HK-2 (cell line): ENCODE measurements around the gene SRP54.
"Not testable (repeated sequence)": the region's sequence is repeated elsewhere in the genome, so short reads cannot be mapped to it uniquely, and the experiment has no call there.

ENCODE experiments used
- DNase-seq: peaks from one replicate; pipeline ENCODE4 v3.0.0-alpha.2; 2018; ENCODE audit not compliant: unreplicated experiment

The SRP54 gene

DNA sequence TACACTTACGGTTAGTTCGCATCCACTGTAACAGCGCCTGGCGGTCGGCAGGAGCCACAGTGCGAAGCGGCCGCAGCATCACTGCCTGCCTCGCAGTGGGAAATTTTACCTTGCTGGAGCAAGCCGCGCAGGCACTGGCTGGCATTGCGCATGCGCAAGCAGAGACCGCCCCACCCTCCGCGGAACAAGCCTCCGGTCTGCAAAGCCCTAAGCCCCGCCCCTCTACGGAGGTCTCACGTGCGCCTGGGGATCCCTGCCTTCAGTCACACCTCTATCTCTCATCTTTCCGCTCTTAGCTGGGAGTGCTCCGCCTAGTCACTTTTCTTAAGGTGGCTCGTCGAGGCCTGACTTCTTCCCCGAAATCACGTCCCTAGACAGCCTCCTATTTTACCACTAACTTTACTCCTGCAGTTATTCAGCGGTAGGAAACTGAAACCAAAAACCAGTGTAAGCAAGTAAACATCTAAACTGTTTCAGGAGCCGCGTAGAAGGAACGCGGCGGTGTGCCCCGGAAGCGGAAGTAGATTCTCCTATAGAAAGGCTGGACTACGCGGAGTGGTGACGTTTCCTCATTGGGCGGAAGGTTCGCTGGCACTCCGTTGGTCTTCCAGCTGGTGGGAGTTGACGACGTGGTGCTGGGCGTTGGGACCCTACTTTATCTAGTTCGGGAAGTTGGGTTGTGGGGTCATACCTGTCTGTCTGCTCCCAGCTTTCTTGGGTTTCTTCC is at the start of gene SRP54:
Gene SRP54, plus strand, starts transcription at position 572 of the 727 bp plus-strand sequence. CDS start 13,718 bp downstream, outside the sequence.
- peak; percentile 98 for DNase-seq

- DNase-seq = no peak
Observed at GRCh38 chr14:34933301-34933700, 49.5 kb upstream of the SRP54 start.

DNA sequence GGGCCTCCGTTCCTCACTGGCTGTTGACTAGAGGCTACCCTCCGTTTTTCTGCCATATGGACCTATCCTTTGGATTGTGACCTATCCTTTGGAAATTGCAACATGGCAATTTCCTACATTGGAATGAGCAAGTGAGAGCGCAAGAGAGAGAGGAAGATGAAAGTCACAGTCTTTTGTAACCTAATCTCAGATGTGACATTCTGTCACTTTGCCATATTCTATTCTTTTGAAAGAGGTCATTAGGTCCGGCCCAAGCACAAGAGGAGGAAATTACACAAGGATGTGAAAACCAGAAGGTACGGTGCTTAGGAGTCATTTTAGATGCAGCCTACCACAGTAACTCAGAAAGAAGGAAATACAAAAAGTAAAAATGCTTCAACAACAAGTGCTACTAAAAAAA is 47.3 kb upstream of the SRP54 start:
- DNase-seq = no peak

- no peak for DNase-seq
Observed at GRCh38 chr14:34937442-34937841, 45.4 kb upstream of the SRP54 start.

DNA sequence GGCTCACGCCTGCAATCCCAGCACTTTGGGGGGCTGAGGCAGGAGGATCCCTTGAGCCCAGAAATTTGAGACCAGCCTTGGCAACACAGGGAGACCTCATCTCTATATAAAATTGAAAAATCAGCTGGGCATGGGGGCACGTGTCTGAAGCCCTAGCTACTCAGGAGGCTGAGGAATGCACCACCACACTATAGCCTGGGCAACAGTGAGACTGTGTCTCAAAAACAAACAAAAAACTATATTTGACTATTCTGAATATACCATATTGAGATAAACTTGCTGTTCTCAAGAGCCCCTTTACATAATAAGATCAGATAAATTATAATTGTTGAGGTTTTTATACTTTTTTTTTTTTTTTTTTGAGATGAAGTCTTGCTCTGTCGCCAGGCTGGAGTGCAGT is 44.9 kb upstream of the SRP54 start:
- no peak for DNase-seq

DNA sequence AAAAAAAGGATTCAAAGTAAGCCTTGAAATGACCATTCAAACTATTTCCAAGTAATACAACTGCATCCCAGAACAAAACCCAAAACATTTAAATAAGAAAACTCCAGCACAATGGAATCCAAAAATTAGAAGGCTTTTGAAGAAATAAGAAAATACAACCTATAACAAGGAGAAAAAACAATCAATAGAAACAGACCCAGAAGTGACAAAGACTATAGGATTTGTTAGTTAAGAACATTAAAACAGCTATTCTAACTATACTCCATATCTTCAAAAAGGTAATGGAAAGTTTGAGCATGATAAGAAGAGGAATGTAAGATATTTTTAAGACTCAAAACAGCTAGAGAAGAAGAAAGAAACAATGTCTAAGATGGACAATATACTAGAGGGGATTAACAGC is 39.3 kb upstream of the SRP54 start:
- no peak for DNase-seq

- DNase-seq = no peak
Observed at GRCh38 chr14:34944744-34945143, 38.0 kb upstream of the SRP54 start.

- DNase-seq = no peak
Observed at GRCh38 chr14:34946699-34947098, 36.1 kb upstream of the SRP54 start.

GRCh38 chr14:34951286-34951685 is 31.5 kb upstream of the SRP54 start:
- DNase-seq = no peak

DNA sequence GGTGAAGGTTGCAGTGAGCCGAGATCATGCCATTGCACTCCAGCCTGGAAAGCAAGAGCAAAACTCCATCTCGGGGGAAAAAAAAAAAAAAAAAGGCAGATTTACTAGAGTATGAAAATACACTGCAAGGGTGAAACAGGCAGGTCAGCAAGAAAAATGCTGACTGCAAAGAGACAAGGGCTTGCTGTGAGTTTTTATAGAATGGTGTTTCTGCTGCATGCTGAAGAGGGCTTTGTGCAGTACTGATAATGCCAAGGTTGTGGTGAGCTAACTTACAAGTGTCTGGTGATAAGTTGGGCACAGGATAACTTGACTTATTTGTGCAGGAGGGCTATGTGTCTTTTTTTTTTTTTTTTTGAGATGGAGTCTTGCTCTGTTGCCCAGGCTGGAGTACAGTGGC is 25.9 kb upstream of the SRP54 start:
- DNase-seq = no peak

GRCh38 chr14:34957771-34958286 is 25.0 kb upstream of the SRP54 start:
- no peak for DNase-seq

GRCh38 chr14:34962106-34962505 is 20.7 kb upstream of the SRP54 start:
- not testable (repeated sequence) for DNase-seq

GRCh38 chr14:34964977-34965764 is 17.6 kb upstream of the SRP54 start:
- DNase-seq = no peak

- no peak for DNase-seq
Observed at GRCh38 chr14:34965912-34966311, 16.9 kb upstream of the SRP54 start.

DNA sequence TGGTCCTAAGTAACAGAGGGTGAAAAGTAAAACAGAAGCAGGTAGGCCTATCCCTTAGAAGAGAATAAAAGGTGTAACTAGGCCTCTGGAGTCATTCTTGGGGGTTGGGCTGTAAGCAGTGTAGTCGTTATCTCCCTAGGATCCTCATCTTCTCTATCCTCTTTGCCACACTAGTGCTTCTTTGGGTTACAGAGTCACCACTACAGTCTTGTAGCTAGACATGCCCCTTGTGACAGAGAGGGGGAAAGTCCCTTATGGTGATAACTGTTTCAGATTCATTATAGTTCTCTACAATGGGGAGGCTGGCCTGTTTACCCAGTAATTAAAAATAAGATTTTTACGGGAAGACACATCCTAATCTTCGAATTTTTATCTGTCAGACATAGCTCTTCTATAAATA is 16.4 kb upstream of the SRP54 start:
- no peak for DNase-seq

DNA sequence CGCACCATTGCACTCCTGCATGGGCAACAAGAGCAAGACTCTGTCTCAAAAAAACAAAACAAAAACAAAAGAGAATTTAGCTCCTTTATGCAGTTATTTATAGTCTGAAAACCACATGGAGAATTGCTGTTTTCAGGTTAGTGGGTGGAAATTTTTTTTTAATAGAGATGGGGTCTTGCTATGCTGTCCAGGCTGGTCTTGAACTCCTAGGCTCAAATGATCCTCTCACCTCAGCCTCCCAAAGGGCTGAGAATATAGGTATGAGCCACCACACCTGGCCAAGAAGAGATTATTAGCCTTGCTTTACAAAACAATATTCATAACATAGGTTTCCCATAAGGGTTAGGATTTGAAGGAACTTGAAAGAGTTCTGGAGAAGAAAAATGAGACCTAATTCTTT is 12.1 kb upstream of the SRP54 start:
- DNase-seq = no peak

GRCh38 chr14:34971381-34971780 is 11.4 kb upstream of the SRP54 start:
- DNase-seq = no peak

DNA sequence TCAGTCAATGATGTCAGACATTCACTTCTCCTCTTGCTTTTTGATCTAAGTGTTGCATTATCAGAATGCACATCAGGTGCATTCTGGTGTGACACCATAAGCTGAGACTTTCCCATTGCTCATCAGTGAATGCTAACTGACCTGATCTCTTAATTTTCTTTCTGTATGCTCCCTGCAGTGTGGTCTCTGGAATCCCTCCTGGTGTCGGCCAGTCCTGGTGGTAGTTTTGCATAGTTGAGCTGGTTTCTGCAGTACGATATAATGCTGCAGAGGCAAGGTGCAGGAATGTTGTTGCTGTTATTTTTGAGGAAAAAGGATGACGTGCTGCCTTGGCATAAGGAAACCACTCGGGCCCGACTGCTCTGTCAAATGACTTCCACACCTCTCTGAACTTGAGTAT is 11.0 kb upstream of the SRP54 start:
- no peak for DNase-seq

DNA sequence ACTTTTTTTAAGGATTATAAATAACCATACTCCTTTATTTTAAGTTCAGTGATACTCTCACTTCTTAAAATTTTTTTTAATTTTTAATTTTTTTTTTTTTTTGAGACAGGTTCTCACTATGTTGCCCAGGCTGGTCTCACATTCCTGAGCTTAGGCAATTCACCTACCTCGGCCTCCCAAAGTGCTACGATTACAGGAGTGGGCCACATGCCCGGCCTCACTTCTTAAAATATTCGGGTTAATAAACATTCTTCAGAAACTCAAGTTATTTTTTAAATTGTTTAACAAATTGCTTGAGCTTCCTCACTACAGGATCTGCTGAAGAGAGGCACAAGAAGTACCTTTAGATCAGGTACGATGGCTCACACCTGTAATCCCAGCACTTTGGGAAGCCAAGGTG is 4.3 kb upstream of the SRP54 start:
- DNase-seq = no peak

- no peak for DNase-seq
Observed at GRCh38 chr14:34980337-34980900, 2.4 kb upstream of the SRP54 start.

DNA sequence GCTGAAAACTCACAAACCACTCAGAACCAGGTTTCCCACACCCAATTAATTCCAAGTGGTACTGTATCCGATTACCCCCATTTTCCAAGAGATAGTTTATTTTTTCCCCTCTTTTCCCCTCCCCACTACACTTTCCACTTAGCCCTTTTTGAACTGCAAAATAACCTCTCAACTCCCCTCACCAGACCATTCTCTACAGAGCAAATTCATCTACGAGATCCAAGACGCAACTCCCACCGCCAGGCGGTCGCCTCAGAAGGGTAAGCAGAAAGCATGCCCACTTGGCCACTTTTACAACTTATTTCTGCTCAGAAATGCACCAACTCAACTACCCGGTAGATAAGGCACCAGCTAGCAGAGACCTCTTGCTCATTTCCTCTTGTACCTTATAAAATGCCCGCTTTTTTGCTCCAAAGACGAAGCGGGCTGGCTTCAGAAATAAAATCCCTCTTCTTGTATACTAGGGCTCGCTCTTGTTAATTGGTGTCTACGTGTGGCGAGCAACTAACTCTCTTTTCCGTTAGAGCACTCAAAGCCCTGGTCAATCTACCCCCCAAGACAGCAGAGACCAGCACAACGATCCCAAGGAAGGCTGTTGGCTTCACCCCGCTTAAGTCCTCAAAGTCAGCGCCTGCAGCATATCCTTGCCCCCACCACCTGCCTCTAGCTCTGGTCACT is 910 bp upstream of the SRP54 start:
- DNase-seq = peak; percentile 42

DNA sequence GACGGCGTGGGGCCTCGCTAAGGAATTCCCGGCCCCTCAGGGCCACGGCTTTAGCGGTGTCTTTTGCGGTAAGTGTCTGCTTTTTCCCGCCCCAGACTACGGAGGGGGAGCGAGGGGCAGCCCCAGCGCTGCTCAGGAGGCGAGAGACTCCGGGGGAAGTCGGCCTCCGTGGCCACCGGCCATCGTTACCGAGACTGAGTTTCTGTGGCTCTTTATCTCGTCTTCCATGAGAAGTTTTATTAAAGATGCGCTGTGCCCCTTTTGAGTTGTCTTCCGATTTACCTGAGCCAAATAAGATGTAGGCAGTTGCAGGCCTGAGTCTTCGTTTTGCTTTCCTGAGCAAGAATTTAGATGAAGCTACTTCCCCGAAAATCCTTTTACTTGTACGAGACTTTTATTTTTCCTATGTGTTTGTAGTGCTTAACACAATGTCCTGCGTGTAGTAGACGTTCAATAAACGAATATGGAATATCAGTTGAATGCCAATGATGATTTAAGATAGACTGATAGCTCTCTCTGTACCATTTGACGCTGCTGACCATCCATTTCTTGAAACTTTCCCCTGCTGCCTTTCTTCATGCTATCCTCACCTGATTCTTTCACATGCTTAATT is 462 bp downstream of the SRP54 start:
- DNase-seq = no peak
